IPS-18a (cell line): ENCODE measurements around the gene CLEC16A.
"Not testable (repeated sequence)": the region's sequence is repeated elsewhere in the genome, so short reads cannot be mapped to it uniquely, and the experiment has no call there.

Experiments
- H3K27ac ChIP-seq: one replicate; pipeline ENCODE4 v1.5.1; 2013; ENCODE audit warnings: low read length
- H3K27me3 ChIP-seq: one replicate; pipeline ENCODE4 v1.6.1; 2013; ENCODE audit warnings: mild to moderate bottlenecking, low read length; ENCODE audit not compliant: control insufficient read depth, insufficient read depth
- H3K36me3 ChIP-seq: one replicate; pipeline ENCODE4 v1.6.1; 2013; ENCODE audit warnings: low read depth, low read length; ENCODE audit not compliant: control insufficient read depth
- H3K4me1 ChIP-seq: one replicate; pipeline ENCODE4 v1.6.1; 2013; ENCODE audit warnings: low read depth, low read length; ENCODE audit not compliant: control insufficient read depth
- H3K4me3 ChIP-seq: one replicate; pipeline ENCODE4 v1.5.1; 2013; ENCODE audit warnings: low read length
- H3K9ac ChIP-seq: one replicate; pipeline ENCODE4 v1.6.1; 2013; ENCODE audit warnings: mild to moderate bottlenecking, low read length, moderate library complexity
- H3K9me3 ChIP-seq: one replicate; pipeline ENCODE4 v1.6.1; 2013; ENCODE audit warnings: low read depth, low read length; ENCODE audit not compliant: control insufficient read depth

The CLEC16A gene

GRCh38 chr16:11095935-11096334, 151.6 kb downstream of the CLEC16A start:
- H3K36me3 ChIP-seq, result no peaks in the 10 kb centered on the region
- H3K4me3 ChIP-seq, result no peak overlapping the region
- no peak overlapping the region for H3K27ac ChIP-seq
- H3K9me3 ChIP-seq, result no peaks in the 10 kb centered on the region
- no peak overlapping the region for H3K9ac ChIP-seq
- H3K4me1 ChIP-seq, result peaks cover 8% of the 10 kb centered on the region
- H3K27me3 ChIP-seq, result no peaks in the 10 kb centered on the region

GRCh38 chr16:11097094-11097786, 152.9 kb downstream of the CLEC16A start:
- Histone ChIP-seq H3K27me3 (no peaks in the 10 kb centered on the region), H3K4me3 (no peak overlapping the region), H3K27ac (no peak overlapping the region), H3K4me1 (peaks cover 8% of the 10 kb centered on the region), H3K9me3 (no peaks in the 10 kb centered on the region), H3K9ac (no peak overlapping the region), H3K36me3 (no peaks in the 10 kb centered on the region)

GRCh38 chr16:11097787-11098167, 153.4 kb downstream of the CLEC16A start:
- Histone ChIP-seq H3K4me3 (no peak overlapping the region), H3K27ac (no peak overlapping the region), H3K9me3 (no peaks in the 10 kb centered on the region), H3K4me1 (peaks cover 8% of the 10 kb centered on the region), H3K27me3 (no peaks in the 10 kb centered on the region), H3K36me3 (no peaks in the 10 kb centered on the region), H3K9ac (no peak overlapping the region)

- H3K27ac ChIP-seq, result no peak overlapping the region
- H3K4me1 ChIP-seq, result peaks cover 8% of the 10 kb centered on the region
Observed at GRCh38 chr16:11098601-11099390, 154.4 kb downstream of the CLEC16A start.

GRCh38 chr16:11099672-11100205, 155.4 kb downstream of the CLEC16A start:
- no peaks in the 10 kb centered on the region for H3K36me3 ChIP-seq
- no peak overlapping the region for H3K27ac ChIP-seq
- peaks cover 8% of the 10 kb centered on the region for H3K4me1 ChIP-seq
- no peak overlapping the region for H3K9ac ChIP-seq
- H3K9me3 ChIP-seq, result no peaks in the 10 kb centered on the region
- no peaks in the 10 kb centered on the region for H3K27me3 ChIP-seq
- H3K4me3 ChIP-seq, result no peak overlapping the region

More at GRCh38 chr16:11098601-11099390, 154.4 kb downstream of the CLEC16A start:
- Histone ChIP-seq H3K36me3 (no peaks in the 10 kb centered on the region), H3K27me3 (no peaks in the 10 kb centered on the region), H3K9me3 (no peaks in the 10 kb centered on the region), H3K9ac (no peak overlapping the region), H3K4me3 (no peak overlapping the region)

GRCh38 chr16:11100239-11100750, 155.9 kb downstream of the CLEC16A start:
- no peaks in the 10 kb centered on the region for H3K36me3 ChIP-seq
- H3K9me3 ChIP-seq, result no peaks in the 10 kb centered on the region
- no peak overlapping the region for H3K27ac ChIP-seq
- peaks cover 8% of the 10 kb centered on the region for H3K4me1 ChIP-seq
- H3K9ac ChIP-seq, result no peak overlapping the region
- H3K4me3 ChIP-seq, result no peak overlapping the region
- H3K27me3 ChIP-seq, result no peaks in the 10 kb centered on the region

- Histone ChIP-seq H3K4me3 (no peak overlapping the region), H3K36me3 (no peaks in the 10 kb centered on the region), H3K27me3 (no peaks in the 10 kb centered on the region), H3K9ac (no peak overlapping the region), H3K27ac (no peak overlapping the region), H3K9me3 (no peaks in the 10 kb centered on the region), H3K4me1 (peaks cover 8% of the 10 kb centered on the region)
Observed at GRCh38 chr16:11101283-11101682, 156.9 kb downstream of the CLEC16A start.

- Histone ChIP-seq H3K27me3 (no peaks in the 10 kb centered on the region), H3K27ac (no peak overlapping the region), H3K9ac (no peak overlapping the region), H3K4me3 (no peak overlapping the region), H3K36me3 (no peaks in the 10 kb centered on the region), H3K4me1 (peaks cover 8% of the 10 kb centered on the region), H3K9me3 (no peaks in the 10 kb centered on the region)
Observed at GRCh38 chr16:11101695-11102522, 157.5 kb downstream of the CLEC16A start.

- Histone ChIP-seq H3K36me3 (no peaks in the 10 kb centered on the region), H3K27me3 (no peaks in the 10 kb centered on the region), H3K27ac (no peak overlapping the region), H3K4me1 (peaks cover 8% of the 10 kb centered on the region), H3K4me3 (no peak overlapping the region), H3K9ac (no peak overlapping the region), H3K9me3 (no peaks in the 10 kb centered on the region)
Observed at GRCh38 chr16:11102523-11102898, 158.1 kb downstream of the CLEC16A start.

- not testable (repeated sequence) for H3K27ac ChIP-seq, H3K9me3 ChIP-seq, H3K4me1 ChIP-seq, H3K4me3 ChIP-seq, H3K36me3 ChIP-seq, H3K9ac ChIP-seq, H3K27me3 ChIP-seq
Observed at GRCh38 chr16:11103301-11103700, 158.9 kb downstream of the CLEC16A start.
